GM23338 (cell line): ENCODE measurements around the gene BEGAIN. TPM values are rescaled to one million over a fixed set of nuclear protein-coding genes. Genes with fewer than 3 reads are reported as not detected.

Experiments used
- ATAC-seq: fragments of 200-7000 bp; cut with Tn5 transposase; 3 replicates; pipeline ENCODE4 v1.9.1; 2020
- DNase-seq: peaks from one replicate; pipeline ENCODE4 v3.0.0-alpha.2; 2015; ENCODE audit warnings: low spot score
- H2AFZ ChIP-seq: fragments of 200-600 bp; sonication (generic); 2 replicates; pipeline ENCODE4 v1.8.0; 2016; ENCODE audit warnings: antibody characterized with exemption, mild to moderate bottlenecking, moderate library complexity
- H3F3A ChIP-seq: fragments of 200-600 bp; sonication (generic); replicated peaks from 2 replicates; pipeline ENCODE4 v1.8.0; 2017; ENCODE audit warnings: antibody characterized with exemption, mixed run types, low read depth
- H3K27ac ChIP-seq: fragments of 200-600 bp; sonication (generic); 2 replicates; pipeline ENCODE4 v1.6.1; 2016; ENCODE audit warnings: low read depth
- H3K27me3 ChIP-seq: fragments of 200-600 bp; sonication (generic); 2 replicates; pipeline ENCODE4 v1.8.0; 2016; ENCODE audit warnings: mild to moderate bottlenecking, mixed run types, moderate library complexity; ENCODE audit not compliant: insufficient read depth
- H3K36me3 ChIP-seq: fragments of 200-600 bp; sonication (generic); 2 replicates; pipeline ENCODE4 v1.8.0; 2016; ENCODE audit warnings: mild to moderate bottlenecking; ENCODE audit not compliant: insufficient read depth
- H3K4me1 ChIP-seq: fragments of 200-600 bp; sonication (generic); 2 replicates; pipeline ENCODE4 v1.8.0; 2016; ENCODE audit warnings: mild to moderate bottlenecking, moderate library complexity; ENCODE audit not compliant: insufficient read depth
- H3K4me2 ChIP-seq: fragments of 200-600 bp; sonication (generic); 2 replicates; pipeline ENCODE4 v1.7.1; 2017; ENCODE audit warnings: mixed run types
- H3K4me3 ChIP-seq: fragments of 200-600 bp; sonication (generic); 2 replicates; pipeline ENCODE4 v1.6.1; 2016; ENCODE audit warnings: mixed run types
- H3K79me2 ChIP-seq: fragments of 200-600 bp; sonication (generic); replicated peaks from 2 replicates; pipeline ENCODE4 v1.8.0; 2017; ENCODE audit warnings: mild to moderate bottlenecking; ENCODE audit not compliant: insufficient read depth
- H3K9me2 ChIP-seq: fragments of 200-600 bp; sonication (generic); 2 replicates; pipeline ENCODE4 v1.8.0; 2017; ENCODE audit not compliant: insufficient read depth
- H4K20me1 ChIP-seq: fragments of 200-600 bp; sonication (generic); replicated peaks from 2 replicates; pipeline ENCODE4 v1.8.0; 2017; ENCODE audit warnings: mild to moderate bottlenecking; ENCODE audit not compliant: insufficient read depth
- H3K27ac Mint-ChIP-seq: 2 replicates; pipeline ENCODE4 v1.8.0; 2020; ENCODE audit warnings: inconsistent platforms, mild to moderate bottlenecking, moderate library complexity, mixed read lengths
- H3K27me3 Mint-ChIP-seq: 3 replicates; pipeline ENCODE4 v1.8.0; 2022; ENCODE audit warnings: low read depth, mild to moderate bottlenecking, moderate library complexity, mixed read lengths, inconsistent platforms; ENCODE audit not compliant: insufficient read depth, poor library complexity
- H3K36me3 Mint-ChIP-seq: 3 replicates; pipeline ENCODE4 v1.8.0; 2021; ENCODE audit warnings: low read depth, mild to moderate bottlenecking, inconsistent platforms, moderate library complexity, mixed read lengths
- H3K4me1 Mint-ChIP-seq: 3 replicates; pipeline ENCODE4 v1.8.0; 2020; ENCODE audit warnings: mild to moderate bottlenecking, inconsistent platforms, mixed read lengths
- H3K4me3 Mint-ChIP-seq: 3 replicates; pipeline ENCODE4 v1.8.0; 2021; ENCODE audit warnings: moderate library complexity, mild to moderate bottlenecking, inconsistent platforms, mixed read lengths
- H3K9me3 Mint-ChIP-seq: 3 replicates; pipeline ENCODE4 v1.8.0; 2020; ENCODE audit warnings: moderate library complexity, mild to moderate bottlenecking, inconsistent platforms, mixed read lengths
- EZH2 ChIP-seq: fragments of 200-600 bp; sonication (generic); IDR thresholded peaks from one replicate; pipeline ENCODE4 v1.8.0; 2017; ENCODE audit warnings: antibody characterized with exemption, mild to moderate bottlenecking, low read depth; ENCODE audit not compliant: unreplicated experiment
- JUNB ChIP-seq: IDR thresholded peaks from one replicate; pipeline ENCODE4 v1.6.1; 2016; ENCODE audit warnings: antibody characterized with exemption; ENCODE audit not compliant: unreplicated experiment
- NANOG ChIP-seq: IDR thresholded peaks from 2 replicates; pipeline ENCODE4 v1.6.1; 2016; ENCODE audit warnings: antibody characterized with exemption, borderline replicate concordance
- STAT1 ChIP-seq: IDR thresholded peaks from one replicate; pipeline ENCODE4 v1.6.1; 2016; ENCODE audit warnings: antibody characterized with exemption; ENCODE audit not compliant: unreplicated experiment
- ZNF114 ChIP-seq: fragments of 250-450 bp; sonication (Bioruptor Pico); IDR thresholded peaks from 2 replicates; pipeline ENCODE4 v1.5.0; 2020; ENCODE audit warnings: mild to moderate bottlenecking, moderate library complexity
- ZNF331 ChIP-seq: fragments of 250-450 bp; sonication (Bioruptor Pico); IDR thresholded peaks from 2 replicates; pipeline ENCODE4 v1.5.0; 2020; ENCODE audit warnings: low read depth, mild to moderate bottlenecking, moderate library complexity
- polyA plus RNA-seq: library from polyadenylated mRNA; unstranded; fragments of >200 nt; fragmentation: Nextera tagmentation; extraction: Ambion mirVana; gene quantifications from 2 replicates; pipeline ENCODE4 v1.2.1, GENCODE V29; 2016
- total RNA-seq: library from RNA; depleted of rRNA; stranded (reverse); fragments of >200 nt; shearing (Covaris generic); gene quantifications from 2 replicates; pipeline ENCODE4 v1.2.3, GENCODE V29; 2014
- TF ChIP-seq, protein P1 (sequence below): fragments of 250-450 bp; sonication (Bioruptor Pico); IDR thresholded peaks from 2 replicates; pipeline ENCODE4 v1.5.0; 2020; ENCODE audit warnings: mild to moderate bottlenecking, moderate library complexity
- TF ChIP-seq, protein P2 (sequence below), 2 experiments: fragments of 200-600 bp in 1 of 2; sonication (generic) in 1 of 2; conservative IDR thresholded peaks; 2 replicates each; pipeline versions ENCODE4 v1.5.1 to v1.6.1; 2016 to 2017; ENCODE audit warnings: antibody characterized with exemption in 2 of 2, low read depth in 2 of 2, mild to moderate bottlenecking in 2 of 2, moderate library complexity in 1 of 2

BEGAIN gene
- total and polyA plus RNA-seq, 2 experiments from 2014 or later: 0.60 to 2.4 TPM

DNA sequence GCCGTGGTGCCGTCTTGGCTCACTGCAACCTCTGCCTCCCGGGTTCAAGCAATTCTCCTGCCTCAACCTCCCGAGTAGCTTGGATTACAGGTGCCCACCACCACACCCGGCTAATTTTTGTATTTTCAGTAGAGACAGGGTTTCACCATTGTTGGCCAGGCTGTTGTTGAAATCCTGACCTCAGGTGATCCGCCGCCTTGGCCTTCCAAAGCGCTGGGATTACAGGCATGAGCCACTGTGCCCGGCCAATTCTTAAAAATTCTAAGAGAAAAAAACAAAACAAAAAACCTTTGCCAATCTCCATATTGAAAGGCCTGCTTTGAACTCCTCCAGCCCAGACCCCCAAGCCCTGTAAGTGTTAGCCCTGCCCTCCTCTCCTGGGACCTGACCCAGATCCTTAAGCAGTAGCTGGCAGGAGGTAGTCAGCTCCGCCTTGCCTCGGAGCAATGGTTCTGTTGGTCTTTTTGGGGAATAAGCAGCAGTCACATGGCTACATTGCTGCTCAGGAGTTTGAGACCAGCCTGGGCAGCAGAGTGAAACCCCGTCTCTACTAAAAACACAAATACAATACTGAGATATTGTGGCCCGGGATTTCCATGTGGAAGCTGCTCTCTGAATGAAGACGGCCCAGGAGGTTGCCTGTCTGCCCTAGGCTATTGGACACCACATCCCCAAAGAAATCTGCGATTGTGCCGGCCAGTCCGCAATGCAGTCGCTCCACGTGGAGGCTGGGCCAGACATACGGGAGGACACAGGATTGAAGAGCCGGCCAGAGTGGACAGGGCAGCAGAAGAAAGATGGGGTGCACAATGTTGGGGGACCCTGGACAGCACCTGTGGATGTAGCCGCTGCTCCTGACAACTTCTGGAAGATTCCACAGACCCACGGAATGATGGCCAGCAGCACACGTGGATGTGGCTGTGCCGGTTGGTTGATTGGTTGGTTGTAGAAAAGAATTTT is 28.8 kb upstream of the BEGAIN start (continued):
- TF ChIP-seq, protein P1, sequence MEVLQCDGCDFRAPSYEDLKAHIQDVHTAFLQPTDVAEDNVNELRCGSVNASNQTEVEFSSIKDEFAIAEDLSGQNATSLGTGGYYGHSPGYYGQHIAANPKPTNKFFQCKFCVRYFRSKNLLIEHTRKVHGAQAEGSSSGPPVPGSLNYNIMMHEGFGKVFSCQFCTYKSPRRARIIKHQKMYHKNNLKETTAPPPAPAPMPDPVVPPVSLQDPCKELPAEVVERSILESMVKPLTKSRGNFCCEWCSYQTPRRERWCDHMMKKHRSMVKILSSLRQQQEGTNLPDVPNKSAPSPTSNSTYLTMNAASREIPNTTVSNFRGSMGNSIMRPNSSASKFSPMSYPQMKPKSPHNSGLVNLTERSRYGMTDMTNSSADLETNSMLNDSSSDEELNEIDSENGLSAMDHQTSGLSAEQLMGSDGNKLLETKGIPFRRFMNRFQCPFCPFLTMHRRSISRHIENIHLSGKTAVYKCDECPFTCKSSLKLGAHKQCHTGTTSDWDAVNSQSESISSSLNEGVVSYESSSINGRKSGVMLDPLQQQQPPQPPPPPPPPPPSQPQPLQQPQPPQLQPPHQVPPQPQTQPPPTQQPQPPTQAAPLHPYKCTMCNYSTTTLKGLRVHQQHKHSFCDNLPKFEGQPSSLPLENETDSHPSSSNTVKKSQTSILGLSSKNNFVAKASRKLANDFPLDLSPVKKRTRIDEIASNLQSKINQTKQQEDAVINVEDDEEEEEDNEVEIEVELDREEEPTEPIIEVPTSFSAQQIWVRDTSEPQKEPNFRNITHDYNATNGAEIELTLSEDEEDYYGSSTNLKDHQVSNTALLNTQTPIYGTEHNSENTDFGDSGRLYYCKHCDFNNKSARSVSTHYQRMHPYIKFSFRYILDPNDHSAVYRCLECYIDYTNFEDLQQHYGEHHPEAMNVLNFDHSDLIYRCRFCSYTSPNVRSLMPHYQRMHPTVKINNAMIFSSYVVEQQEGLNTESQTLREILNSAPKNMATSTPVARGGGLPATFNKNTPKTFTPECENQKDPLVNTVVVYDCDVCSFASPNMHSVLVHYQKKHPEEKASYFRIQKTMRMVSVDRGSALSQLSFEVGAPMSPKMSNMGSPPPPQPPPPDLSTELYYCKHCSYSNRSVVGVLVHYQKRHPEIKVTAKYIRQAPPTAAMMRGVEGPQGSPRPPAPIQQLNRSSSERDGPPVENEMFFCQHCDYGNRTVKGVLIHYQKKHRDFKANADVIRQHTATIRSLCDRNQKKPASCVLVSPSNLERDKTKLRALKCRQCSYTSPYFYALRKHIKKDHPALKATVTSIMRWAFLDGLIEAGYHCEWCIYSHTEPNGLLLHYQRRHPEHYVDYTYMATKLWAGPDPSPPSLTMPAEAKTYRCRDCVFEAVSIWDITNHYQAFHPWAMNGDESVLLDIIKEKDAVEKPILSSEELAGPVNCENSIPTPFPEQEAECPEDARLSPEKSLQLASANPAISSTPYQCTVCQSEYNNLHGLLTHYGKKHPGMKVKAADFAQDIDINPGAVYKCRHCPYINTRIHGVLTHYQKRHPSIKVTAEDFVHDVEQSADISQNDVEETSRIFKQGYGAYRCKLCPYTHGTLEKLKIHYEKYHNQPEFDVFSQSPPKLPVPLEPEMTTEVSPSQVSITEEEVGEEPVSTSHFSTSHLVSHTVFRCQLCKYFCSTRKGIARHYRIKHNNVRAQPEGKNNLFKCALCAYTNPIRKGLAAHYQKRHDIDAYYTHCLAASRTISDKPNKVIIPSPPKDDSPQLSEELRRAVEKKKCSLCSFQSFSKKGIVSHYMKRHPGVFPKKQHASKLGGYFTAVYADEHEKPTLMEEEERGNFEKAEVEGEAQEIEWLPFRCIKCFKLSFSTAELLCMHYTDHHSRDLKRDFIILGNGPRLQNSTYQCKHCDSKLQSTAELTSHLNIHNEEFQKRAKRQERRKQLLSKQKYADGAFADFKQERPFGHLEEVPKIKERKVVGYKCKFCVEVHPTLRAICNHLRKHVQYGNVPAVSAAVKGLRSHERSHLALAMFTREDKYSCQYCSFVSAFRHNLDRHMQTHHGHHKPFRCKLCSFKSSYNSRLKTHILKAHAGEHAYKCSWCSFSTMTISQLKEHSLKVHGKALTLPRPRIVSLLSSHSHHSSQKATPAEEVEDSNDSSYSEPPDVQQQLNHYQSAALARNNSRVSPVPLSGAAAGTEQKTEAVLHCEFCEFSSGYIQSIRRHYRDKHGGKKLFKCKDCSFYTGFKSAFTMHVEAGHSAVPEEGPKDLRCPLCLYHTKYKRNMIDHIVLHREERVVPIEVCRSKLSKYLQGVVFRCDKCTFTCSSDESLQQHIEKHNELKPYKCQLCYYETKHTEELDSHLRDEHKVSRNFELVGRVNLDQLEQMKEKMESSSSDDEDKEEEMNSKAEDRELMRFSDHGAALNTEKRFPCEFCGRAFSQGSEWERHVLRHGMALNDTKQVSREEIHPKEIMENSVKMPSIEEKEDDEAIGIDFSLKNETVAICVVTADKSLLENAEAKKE (CRISPR knock-in tag): no peak
- TF ChIP-seq NANOG (no peak), EZH2 (no peak)
- TF ChIP-seq, protein P2, sequence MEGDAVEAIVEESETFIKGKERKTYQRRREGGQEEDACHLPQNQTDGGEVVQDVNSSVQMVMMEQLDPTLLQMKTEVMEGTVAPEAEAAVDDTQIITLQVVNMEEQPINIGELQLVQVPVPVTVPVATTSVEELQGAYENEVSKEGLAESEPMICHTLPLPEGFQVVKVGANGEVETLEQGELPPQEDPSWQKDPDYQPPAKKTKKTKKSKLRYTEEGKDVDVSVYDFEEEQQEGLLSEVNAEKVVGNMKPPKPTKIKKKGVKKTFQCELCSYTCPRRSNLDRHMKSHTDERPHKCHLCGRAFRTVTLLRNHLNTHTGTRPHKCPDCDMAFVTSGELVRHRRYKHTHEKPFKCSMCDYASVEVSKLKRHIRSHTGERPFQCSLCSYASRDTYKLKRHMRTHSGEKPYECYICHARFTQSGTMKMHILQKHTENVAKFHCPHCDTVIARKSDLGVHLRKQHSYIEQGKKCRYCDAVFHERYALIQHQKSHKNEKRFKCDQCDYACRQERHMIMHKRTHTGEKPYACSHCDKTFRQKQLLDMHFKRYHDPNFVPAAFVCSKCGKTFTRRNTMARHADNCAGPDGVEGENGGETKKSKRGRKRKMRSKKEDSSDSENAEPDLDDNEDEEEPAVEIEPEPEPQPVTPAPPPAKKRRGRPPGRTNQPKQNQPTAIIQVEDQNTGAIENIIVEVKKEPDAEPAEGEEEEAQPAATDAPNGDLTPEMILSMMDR (conservative IDR thresholded peaks at IDR 0.05; ENCODE audit: low read depth in 2 of 2): no peak

DNA sequence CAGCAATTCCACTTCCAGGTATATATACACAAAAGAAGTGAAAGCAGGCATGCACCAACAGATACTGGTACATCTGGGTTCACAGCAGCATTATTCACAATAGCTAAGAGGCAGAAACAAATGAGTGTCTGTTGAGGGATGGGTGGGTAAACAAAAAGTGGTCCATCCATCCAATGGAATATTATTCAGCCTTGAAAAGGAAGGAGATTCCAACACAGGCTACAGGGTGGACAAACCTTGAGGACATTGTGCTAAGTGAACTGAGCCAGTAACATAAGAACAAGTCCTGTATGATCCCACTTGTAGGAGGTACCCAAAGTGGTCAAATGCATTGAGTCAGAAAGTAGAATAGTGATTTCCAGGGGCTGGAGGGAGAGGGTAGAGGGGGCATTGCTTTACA is 27.6 kb upstream of the BEGAIN start:
- H3K27ac Mint-ChIP-seq: no peak overlapping the region
- H3K27me3 Mint-ChIP-seq: peaks cover 4% of the 10 kb centered on the region
- TF ChIP-seq NANOG (no peak), ZNF331 (CRISPR knock-in tag) (no peak), JUNB (no peak), ZNF114 (CRISPR knock-in tag) (no peak), STAT1 (no peak), EZH2 (no peak)
- H3K36me3 ChIP-seq: no peaks in the 10 kb centered on the region
- no peaks in the 10 kb centered on the region for H3K79me2 ChIP-seq
- no peaks in the 10 kb centered on the region for H3K9me3 Mint-ChIP-seq
- H3K27me3 ChIP-seq: no peaks in the 10 kb centered on the region
- no peak overlapping the region for H3K4me3 Mint-ChIP-seq
- no peak overlapping the region for H3K27ac ChIP-seq
- H3K4me1 ChIP-seq: no peaks in the 10 kb centered on the region
- no peaks in the 10 kb centered on the region for H3F3A ChIP-seq
- DNase-seq (no peak), ATAC-seq (no peak)
- no peaks in the 10 kb centered on the region for H3K36me3 Mint-ChIP-seq
- H2AFZ ChIP-seq: no peak overlapping the region
- peaks cover 6% of the 10 kb centered on the region for H3K4me1 Mint-ChIP-seq
- H4K20me1 ChIP-seq: no peaks in the 10 kb centered on the region
- H3K4me2 ChIP-seq: no peak overlapping the region
- H3K4me3 ChIP-seq: no peak overlapping the region
- H3K9me2 ChIP-seq: no peaks in the 10 kb centered on the region
